Measurements from ENCODE around the gene PRCP. TPM values are rescaled to one million over a fixed set of nuclear protein-coding genes. Genes with fewer than 3 reads are reported as not detected.

PRCP gene
- total RNA-seq, 1 experiment from 2014 or later = 56.7 TPM

GRCh38 chr11:82792822-82793569 lies 107.2 kb downstream of the PRCP start:
- Histone ChIP-seq H3K4me1 (ENCODE audit: insufficient read depth, low read length) (no peaks in the 10 kb centered on the region), H3K4ac (ENCODE audit: low read depth, low read length) (no peak overlapping the region), H2BK15ac (ENCODE audit: low read depth, low read length) (no peak overlapping the region), H3K23ac (ENCODE audit: insufficient read length, low read depth, low read length) (no peak overlapping the region), H2AFZ (ENCODE audit: low read length) (no peak overlapping the region), H3K27me3 (ENCODE audit: insufficient read depth, low read length) (no peaks in the 10 kb centered on the region), H3K9me3 (ENCODE audit: control insufficient read depth, low read depth, low read length) (no peaks in the 10 kb centered on the region), H3K14ac (ENCODE audit: insufficient read depth, low read length) (no peak overlapping the region), H3K18ac (ENCODE audit: insufficient read length, low read depth, low read length) (no peak overlapping the region), H3K4me2 (ENCODE audit: insufficient read depth, insufficient read length, low read length) (no peak overlapping the region), H3K27ac (ENCODE audit: insufficient read length, low read depth, low read length) (no peak overlapping the region), H3K79me2 (ENCODE audit: insufficient read depth, low read length) (no peaks in the 10 kb centered on the region), H4K5ac (ENCODE audit: insufficient read length, low read depth, low read length) (no peak overlapping the region), H4K8ac (replicated peaks; ENCODE audit: insufficient read length, low read depth, low read length) (no peak overlapping the region), H3T11ph (ENCODE audit: low read length) (no peak overlapping the region), H3K23me2 (ENCODE audit: insufficient read length, low read depth, low read length, poor library complexity, severe bottlenecking) (no peaks in the 10 kb centered on the region), H4K20me1 (ENCODE audit: control insufficient read depth, insufficient read depth, insufficient read length) (no peaks in the 10 kb centered on the region), H4K91ac (ENCODE audit: insufficient read length, low read depth, low read length) (no peak overlapping the region), H2BK12ac (ENCODE audit: insufficient read length, low read depth, low read length) (no peak overlapping the region), H2BK5ac (ENCODE audit: insufficient read length, low read length) (no peak overlapping the region), H2AK5ac (ENCODE audit: insufficient read length, low read length) (no peak overlapping the region), H3K79me1 (ENCODE audit: insufficient read depth, low read depth, low read length, poor library complexity, severe bottlenecking) (no peaks in the 10 kb centered on the region), H2BK120ac (ENCODE audit: low read depth, low read length, poor library complexity, severe bottlenecking) (no peak overlapping the region), H3K9ac (ENCODE audit: extremely low read depth, insufficient read length, low read length) (no peak overlapping the region), H3K56ac (ENCODE audit: insufficient read length, low read depth, low read length) (no peak overlapping the region), H2BK20ac (ENCODE audit: low read depth, low read length, poor library complexity, severe bottlenecking) (no peak overlapping the region)
- DNase-seq = no peak
- H3K9me3 Mint-ChIP-seq = no peaks in the 10 kb centered on the region
- no peaks in the 10 kb centered on the region for H3K36me3 Mint-ChIP-seq (ENCODE audit: insufficient read depth in 1 of 3, low read depth in 3 of 3)
- WGBS (ENCODE audit: extremely low coverage, insufficient read length, low lambda C conversion rate) = no CpG with 5 or more reads among the region's 6 CpGs
- H3K27ac Mint-ChIP-seq = peak overlapping the region in 2 of 3 experiments; percentile 25 to 26; a peak in 2 of 7 replicates
- TF ChIP-seq, protein P1, sequence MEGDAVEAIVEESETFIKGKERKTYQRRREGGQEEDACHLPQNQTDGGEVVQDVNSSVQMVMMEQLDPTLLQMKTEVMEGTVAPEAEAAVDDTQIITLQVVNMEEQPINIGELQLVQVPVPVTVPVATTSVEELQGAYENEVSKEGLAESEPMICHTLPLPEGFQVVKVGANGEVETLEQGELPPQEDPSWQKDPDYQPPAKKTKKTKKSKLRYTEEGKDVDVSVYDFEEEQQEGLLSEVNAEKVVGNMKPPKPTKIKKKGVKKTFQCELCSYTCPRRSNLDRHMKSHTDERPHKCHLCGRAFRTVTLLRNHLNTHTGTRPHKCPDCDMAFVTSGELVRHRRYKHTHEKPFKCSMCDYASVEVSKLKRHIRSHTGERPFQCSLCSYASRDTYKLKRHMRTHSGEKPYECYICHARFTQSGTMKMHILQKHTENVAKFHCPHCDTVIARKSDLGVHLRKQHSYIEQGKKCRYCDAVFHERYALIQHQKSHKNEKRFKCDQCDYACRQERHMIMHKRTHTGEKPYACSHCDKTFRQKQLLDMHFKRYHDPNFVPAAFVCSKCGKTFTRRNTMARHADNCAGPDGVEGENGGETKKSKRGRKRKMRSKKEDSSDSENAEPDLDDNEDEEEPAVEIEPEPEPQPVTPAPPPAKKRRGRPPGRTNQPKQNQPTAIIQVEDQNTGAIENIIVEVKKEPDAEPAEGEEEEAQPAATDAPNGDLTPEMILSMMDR (conservative IDR thresholded peaks at IDR 0.05) = no peak
- H3K4me3 Mint-ChIP-seq = no peak overlapping the region
- peaks cover 0 to 10% of the 10 kb centered on the region in 2 experiments; a peak in 2 of 4 replicates for H3K4me1 Mint-ChIP-seq
- H3K27me3 Mint-ChIP-seq (ENCODE audit: low read depth) = no peaks in the 10 kb centered on the region; the same call in 1 of the 2 replicates
